Measurements from ENCODE around the gene ZFP30. TPM values are rescaled to one million over a fixed set of nuclear protein-coding genes. Genes with fewer than 3 reads are reported as not detected.
A peak's percentile ranks its signal among the peaks of the same experiment; 100 is the strongest.

The ZFP30 gene
- total and polyA plus RNA-seq, 2 of the 13 experiments (the other 11 are each of a cell fraction or from before 2014, with no cell fraction given) = 3.4 to 19.2 TPM

DNA sequence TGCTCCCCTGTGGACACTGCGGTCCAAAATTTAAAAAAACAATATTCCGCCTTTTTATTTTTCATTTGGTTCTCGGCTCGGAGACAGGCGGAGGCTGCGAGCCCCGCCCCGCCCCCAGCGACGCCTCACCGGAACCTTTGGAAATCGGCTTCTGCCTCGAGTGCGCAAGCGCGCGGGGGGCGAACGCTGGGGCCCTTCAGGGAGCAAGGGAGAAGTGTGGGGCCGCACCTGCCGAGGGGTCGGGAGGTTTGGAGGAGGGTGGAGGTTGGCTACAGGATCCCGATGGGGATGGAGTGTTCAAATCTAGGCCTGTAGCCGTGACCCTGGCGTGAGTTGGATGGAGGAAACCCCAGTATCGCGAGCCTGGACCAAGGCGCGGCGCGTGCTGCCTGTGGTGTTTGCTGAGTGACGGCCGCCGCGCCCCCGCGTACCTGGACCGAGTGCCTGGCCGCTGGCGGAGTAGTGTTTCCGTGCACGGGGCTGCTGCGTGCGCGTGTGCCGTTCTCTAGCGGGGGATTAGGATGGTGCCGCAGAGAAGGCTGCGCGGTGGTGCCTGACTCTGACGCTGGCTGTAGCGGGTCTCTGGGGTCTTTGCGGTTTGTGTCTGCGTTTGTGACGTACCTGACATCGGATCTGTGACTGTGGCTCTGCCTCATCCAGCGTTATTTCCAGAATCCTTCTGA, 565 bp upstream of the ZFP30 start (continued):
- peak; percentile 95 for TF ChIP-seq MLXIP (CRISPR knock-in tag; IDR thresholded peaks at IDR 0.05; ENCODE audit: borderline replicate concordance)
- TF ChIP-seq, protein P1, sequence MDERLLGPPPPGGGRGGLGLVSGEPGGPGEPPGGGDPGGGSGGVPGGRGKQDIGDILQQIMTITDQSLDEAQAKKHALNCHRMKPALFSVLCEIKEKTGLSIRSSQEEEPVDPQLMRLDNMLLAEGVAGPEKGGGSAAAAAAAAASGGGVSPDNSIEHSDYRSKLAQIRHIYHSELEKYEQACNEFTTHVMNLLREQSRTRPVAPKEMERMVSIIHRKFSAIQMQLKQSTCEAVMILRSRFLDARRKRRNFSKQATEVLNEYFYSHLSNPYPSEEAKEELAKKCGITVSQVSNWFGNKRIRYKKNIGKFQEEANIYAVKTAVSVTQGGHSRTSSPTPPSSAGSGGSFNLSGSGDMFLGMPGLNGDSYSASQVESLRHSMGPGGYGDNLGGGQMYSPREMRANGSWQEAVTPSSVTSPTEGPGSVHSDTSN (CRISPR knock-in tag; IDR thresholded peaks at IDR 0.05) = peak; percentile 72
- peak; percentile 92; the same call in 1 of the 2 replicates for TF ChIP-seq MEIS1 (CRISPR knock-in tag; IDR thresholded peaks at IDR 0.05; ENCODE audit: borderline replicate concordance)
- TF ChIP-seq, protein P2, sequence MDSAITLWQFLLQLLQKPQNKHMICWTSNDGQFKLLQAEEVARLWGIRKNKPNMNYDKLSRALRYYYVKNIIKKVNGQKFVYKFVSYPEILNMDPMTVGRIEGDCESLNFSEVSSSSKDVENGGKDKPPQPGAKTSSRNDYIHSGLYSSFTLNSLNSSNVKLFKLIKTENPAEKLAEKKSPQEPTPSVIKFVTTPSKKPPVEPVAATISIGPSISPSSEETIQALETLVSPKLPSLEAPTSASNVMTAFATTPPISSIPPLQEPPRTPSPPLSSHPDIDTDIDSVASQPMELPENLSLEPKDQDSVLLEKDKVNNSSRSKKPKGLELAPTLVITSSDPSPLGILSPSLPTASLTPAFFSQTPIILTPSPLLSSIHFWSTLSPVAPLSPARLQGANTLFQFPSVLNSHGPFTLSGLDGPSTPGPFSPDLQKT (CRISPR knock-in tag; IDR thresholded peaks at IDR 0.05; ENCODE audit: borderline replicate concordance) = no peak
- no peak for TF ChIP-seq GTF2F1 (IDR thresholded peaks at IDR 0.05; ENCODE audit: low read length)
- TF ChIP-seq ZNF800 (CRISPR knock-in tag; IDR thresholded peaks at IDR 0.05) = peak; percentile 84; the same call in 1 of the 2 replicates
- no peak; the same call in 1 of the 2 replicates for TF ChIP-seq ZNF558 (CRISPR knock-in tag; IDR thresholded peaks at IDR 0.05; ENCODE audit: borderline replicate concordance)
- no peak for TF ChIP-seq ATF1 (CRISPR knock-in tag; IDR thresholded peaks at IDR 0.05)
- TF ChIP-seq, protein P3, sequence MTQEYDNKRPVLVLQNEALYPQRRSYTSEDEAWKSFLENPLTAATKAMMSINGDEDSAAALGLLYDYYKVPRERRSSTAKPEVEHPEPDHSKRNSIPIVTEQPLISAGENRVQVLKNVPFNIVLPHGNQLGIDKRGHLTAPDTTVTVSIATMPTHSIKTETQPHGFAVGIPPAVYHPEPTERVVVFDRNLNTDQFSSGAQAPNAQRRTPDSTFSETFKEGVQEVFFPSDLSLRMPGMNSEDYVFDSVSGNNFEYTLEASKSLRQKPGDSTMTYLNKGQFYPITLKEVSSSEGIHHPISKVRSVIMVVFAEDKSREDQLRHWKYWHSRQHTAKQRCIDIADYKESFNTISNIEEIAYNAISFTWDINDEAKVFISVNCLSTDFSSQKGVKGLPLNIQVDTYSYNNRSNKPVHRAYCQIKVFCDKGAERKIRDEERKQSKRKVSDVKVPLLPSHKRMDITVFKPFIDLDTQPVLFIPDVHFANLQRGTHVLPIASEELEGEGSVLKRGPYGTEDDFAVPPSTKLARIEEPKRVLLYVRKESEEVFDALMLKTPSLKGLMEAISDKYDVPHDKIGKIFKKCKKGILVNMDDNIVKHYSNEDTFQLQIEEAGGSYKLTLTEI (CRISPR knock-in tag; conservative IDR thresholded peaks at IDR 0.05) = no peak
- peak; percentile 52; the same call in 1 of the 2 replicates for TF ChIP-seq ZNF768 (CRISPR knock-in tag; IDR thresholded peaks at IDR 0.05)
- no peak; the same call in 1 of the 2 replicates for TF ChIP-seq SNAPC2 (CRISPR knock-in tag; IDR thresholded peaks at IDR 0.05)
- peak; percentile 69 for TF ChIP-seq FOXA3 (CRISPR knock-in tag; IDR thresholded peaks at IDR 0.05)
- TF ChIP-seq ZBTB42 (CRISPR knock-in tag; IDR thresholded peaks at IDR 0.05) = 0 out of 2 replicates have a peak, but pooled peaks have one; percentile 79
- no peak for TF ChIP-seq HNRNPH1 (optimal IDR thresholded peaks at IDR 0.05; ENCODE audit: low read depth, low read length)
- peak; percentile 69 for TF ChIP-seq PAXIP1 (CRISPR knock-in tag; conservative IDR thresholded peaks at IDR 0.05)
- TF ChIP-seq ZNF543 (CRISPR knock-in tag; IDR thresholded peaks at IDR 0.05) = peak; percentile 76; the same call in 1 of the 2 replicates
